ENCODE measurements around the gene GORASP2. TPM values are rescaled to one million over a fixed set of nuclear protein-coding genes. Genes with fewer than 3 reads are reported as not detected.

The GORASP2 gene
- total RNA-seq, 1 donor from 2014 or later = 38.8 TPM

GRCh38 chr2:170922634-170923494 lies 6.2 kb upstream of the GORASP2 start:
- Mint-ChIP-seq H3K9me3 (ENCODE audit: unreplicated experiment) (peaks cover 7% of the 10 kb centered on the region), H3K27me3 (ENCODE audit: unreplicated experiment) (no peaks in the 10 kb centered on the region), H3K27ac (ENCODE audit: unreplicated experiment) (no peak overlapping the region), H3K4me3 (ENCODE audit: unreplicated experiment) (no peak overlapping the region), H3K4me1 (ENCODE audit: low read depth, unreplicated experiment) (no peaks in the 10 kb centered on the region), H3K36me3 (ENCODE audit: unreplicated experiment) (peaks cover 6% of the 10 kb centered on the region)
- DNase-seq = no peak
- TF ChIP-seq, protein P1, sequence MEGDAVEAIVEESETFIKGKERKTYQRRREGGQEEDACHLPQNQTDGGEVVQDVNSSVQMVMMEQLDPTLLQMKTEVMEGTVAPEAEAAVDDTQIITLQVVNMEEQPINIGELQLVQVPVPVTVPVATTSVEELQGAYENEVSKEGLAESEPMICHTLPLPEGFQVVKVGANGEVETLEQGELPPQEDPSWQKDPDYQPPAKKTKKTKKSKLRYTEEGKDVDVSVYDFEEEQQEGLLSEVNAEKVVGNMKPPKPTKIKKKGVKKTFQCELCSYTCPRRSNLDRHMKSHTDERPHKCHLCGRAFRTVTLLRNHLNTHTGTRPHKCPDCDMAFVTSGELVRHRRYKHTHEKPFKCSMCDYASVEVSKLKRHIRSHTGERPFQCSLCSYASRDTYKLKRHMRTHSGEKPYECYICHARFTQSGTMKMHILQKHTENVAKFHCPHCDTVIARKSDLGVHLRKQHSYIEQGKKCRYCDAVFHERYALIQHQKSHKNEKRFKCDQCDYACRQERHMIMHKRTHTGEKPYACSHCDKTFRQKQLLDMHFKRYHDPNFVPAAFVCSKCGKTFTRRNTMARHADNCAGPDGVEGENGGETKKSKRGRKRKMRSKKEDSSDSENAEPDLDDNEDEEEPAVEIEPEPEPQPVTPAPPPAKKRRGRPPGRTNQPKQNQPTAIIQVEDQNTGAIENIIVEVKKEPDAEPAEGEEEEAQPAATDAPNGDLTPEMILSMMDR (IDR thresholded peaks at IDR 0.05; ENCODE audit: partially characterized antibody, unreplicated experiment) = no peak

DNA sequence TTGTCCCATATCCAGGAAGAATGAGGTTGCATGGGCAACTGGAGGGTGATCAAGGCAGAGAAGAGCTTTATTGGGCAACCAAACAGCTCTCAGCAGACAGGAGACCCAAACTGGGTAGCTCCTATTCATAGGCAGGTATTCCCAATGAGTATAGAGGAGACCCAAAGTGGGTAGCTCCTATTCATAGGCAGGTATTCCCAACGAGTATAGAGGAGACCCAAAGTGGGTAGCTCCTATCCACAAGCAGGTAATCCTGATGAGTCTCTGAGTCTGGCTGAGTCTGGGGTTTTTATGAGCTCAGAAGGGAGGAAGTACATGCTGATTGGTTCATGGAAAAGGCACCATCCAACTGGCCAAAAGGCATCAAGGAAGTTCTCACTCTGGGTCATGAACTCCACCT lies 5.3 kb upstream of the GORASP2 start:
- H3K9me3 Mint-ChIP-seq (ENCODE audit: unreplicated experiment) = peaks cover 7% of the 10 kb centered on the region

DNA sequence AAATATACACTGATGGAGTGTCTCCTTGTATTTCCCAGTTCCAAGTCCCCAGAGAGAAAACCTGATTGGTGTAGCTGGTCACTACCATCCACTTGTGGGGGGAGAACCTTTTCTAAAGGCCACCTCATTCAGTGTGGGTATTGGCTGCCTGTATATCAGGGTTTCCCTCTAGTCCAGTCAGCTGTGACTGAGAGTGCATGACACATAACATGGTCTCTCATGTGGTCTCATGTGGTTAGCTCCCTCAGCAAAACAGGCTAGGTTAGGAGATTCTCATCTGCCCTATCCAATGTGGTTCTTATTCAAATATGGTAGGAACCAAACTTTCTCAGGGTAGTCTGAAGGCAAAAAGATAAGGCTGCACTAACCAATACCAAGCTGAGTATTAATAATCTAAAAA lies 4.1 kb upstream of the GORASP2 start:
- no peak overlapping the region for H3K27ac Mint-ChIP-seq (ENCODE audit: unreplicated experiment)
- no peak for DNase-seq
- peaks cover 3% of the 10 kb centered on the region for H3K27me3 Mint-ChIP-seq (ENCODE audit: unreplicated experiment)
- H3K4me3 Mint-ChIP-seq (ENCODE audit: unreplicated experiment) = no peak overlapping the region
- peaks cover 7% of the 10 kb centered on the region for H3K9me3 Mint-ChIP-seq (ENCODE audit: unreplicated experiment)
- TF ChIP-seq, protein P1 (IDR thresholded peaks at IDR 0.05; ENCODE audit: partially characterized antibody, unreplicated experiment) = no peak
- peaks cover 3% of the 10 kb centered on the region for H3K4me1 Mint-ChIP-seq (ENCODE audit: low read depth, unreplicated experiment)
- H3K36me3 Mint-ChIP-seq (ENCODE audit: unreplicated experiment) = peaks cover 4% of the 10 kb centered on the region

More for the DNA sequence above, 5.3 kb upstream of the GORASP2 start:
- Mint-ChIP-seq H3K27ac (ENCODE audit: unreplicated experiment) (no peak overlapping the region), H3K4me3 (ENCODE audit: unreplicated experiment) (no peak overlapping the region), H3K36me3 (ENCODE audit: unreplicated experiment) (peaks cover 4% of the 10 kb centered on the region), H3K27me3 (ENCODE audit: unreplicated experiment) (peaks cover 3% of the 10 kb centered on the region), H3K4me1 (ENCODE audit: low read depth, unreplicated experiment) (peaks cover 3% of the 10 kb centered on the region)
- DNase-seq = no peak
- TF ChIP-seq, protein P1 (IDR thresholded peaks at IDR 0.05; ENCODE audit: partially characterized antibody, unreplicated experiment) = no peak

DNA sequence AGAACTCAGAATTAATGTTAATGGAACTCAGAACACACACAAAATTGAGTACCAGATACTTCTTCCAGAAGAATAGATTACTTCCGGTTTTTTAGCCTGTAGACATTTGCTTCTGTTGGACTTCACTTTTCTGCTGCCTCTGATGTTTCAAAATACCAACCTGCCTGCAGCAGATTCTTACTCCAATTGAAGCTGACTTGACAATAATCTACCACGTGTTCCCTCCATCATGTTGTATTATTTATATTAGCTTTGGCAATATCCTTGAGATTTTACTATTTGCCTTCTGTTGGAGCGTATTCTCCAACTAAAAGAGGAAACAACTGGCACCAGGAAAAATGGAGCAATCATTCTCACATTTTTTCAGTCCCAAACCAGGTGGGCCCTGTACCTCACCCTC lies 3.1 kb upstream of the GORASP2 start:
- Mint-ChIP-seq H3K9me3 (ENCODE audit: unreplicated experiment) (peaks cover 7% of the 10 kb centered on the region), H3K4me1 (ENCODE audit: low read depth, unreplicated experiment) (peaks cover 11% of the 10 kb centered on the region), H3K36me3 (ENCODE audit: unreplicated experiment) (peaks cover 4% of the 10 kb centered on the region), H3K27ac (ENCODE audit: unreplicated experiment) (no peak overlapping the region), H3K27me3 (ENCODE audit: unreplicated experiment) (peaks cover 3% of the 10 kb centered on the region), H3K4me3 (ENCODE audit: unreplicated experiment) (no peak overlapping the region)
- no peak for DNase-seq
- TF ChIP-seq, protein P1 (IDR thresholded peaks at IDR 0.05; ENCODE audit: partially characterized antibody, unreplicated experiment) = no peak

GRCh38 chr2:170926743-170927297 lies 2.2 kb upstream of the GORASP2 start:
- Mint-ChIP-seq H3K27ac (ENCODE audit: unreplicated experiment) (no peak overlapping the region), H3K27me3 (ENCODE audit: unreplicated experiment) (peaks cover 3% of the 10 kb centered on the region), H3K4me3 (ENCODE audit: unreplicated experiment) (no peak overlapping the region), H3K9me3 (ENCODE audit: unreplicated experiment) (peaks cover 7% of the 10 kb centered on the region), H3K36me3 (ENCODE audit: unreplicated experiment) (peaks cover 4% of the 10 kb centered on the region), H3K4me1 (ENCODE audit: low read depth, unreplicated experiment) (peaks cover 13% of the 10 kb centered on the region)
- TF ChIP-seq, protein P1 (IDR thresholded peaks at IDR 0.05; ENCODE audit: partially characterized antibody, unreplicated experiment) = no peak
- DNase-seq = no peak
